Esophagus squamous epithelium (tissue), 4 donors: ENCODE data around the gene MYO19.

Source experiments
- CTCF ChIP-seq, 6 experiments: fragments of 450-650 bp in 4 of 6; fragments of 200-600 bp in 2 of 6; sonication (generic) in 2 of 6; IDR thresholded peaks; one replicate each; pipeline ENCODE4 v1.5.1; 2016 to 2019; ENCODE audit warnings: antibody characterized with exemption in 6 of 6, mild to moderate bottlenecking in 4 of 6, moderate library complexity in 4 of 6
- POLR2A ChIP-seq, 4 donors: fragments of 450-650 bp; IDR thresholded peaks; one replicate each; pipeline ENCODE4 v1.6.1; 2017; ENCODE audit warnings: antibody characterized with exemption in 4 of 4, mild to moderate bottlenecking in 4 of 4, moderate library complexity in 3 of 4

GRCh38 chr17:36515837-36516236 is 18.8 kb downstream of the MYO19 start:
- TF ChIP-seq CTCF (IDR thresholded peaks at IDR 0.05) (no peak), POLR2A (IDR thresholded peaks at IDR 0.05) (no peak)
